GM20000 (cell line): ENCODE measurements around the gene IKZF2.

Experiments used
- DNase-seq: peaks from one replicate; pipeline ENCODE4 v3.0.0; 2012; ENCODE audit warnings: low spot score
- TF ChIP-seq, protein P1 (sequence below): IDR thresholded peaks from 2 replicates; pipeline ENCODE4 v1.5.1; 2012; ENCODE audit warnings: mild to moderate bottlenecking, control low read depth; ENCODE audit errors: extremely low read depth, missing control alignments

IKZF2 gene

DNA sequence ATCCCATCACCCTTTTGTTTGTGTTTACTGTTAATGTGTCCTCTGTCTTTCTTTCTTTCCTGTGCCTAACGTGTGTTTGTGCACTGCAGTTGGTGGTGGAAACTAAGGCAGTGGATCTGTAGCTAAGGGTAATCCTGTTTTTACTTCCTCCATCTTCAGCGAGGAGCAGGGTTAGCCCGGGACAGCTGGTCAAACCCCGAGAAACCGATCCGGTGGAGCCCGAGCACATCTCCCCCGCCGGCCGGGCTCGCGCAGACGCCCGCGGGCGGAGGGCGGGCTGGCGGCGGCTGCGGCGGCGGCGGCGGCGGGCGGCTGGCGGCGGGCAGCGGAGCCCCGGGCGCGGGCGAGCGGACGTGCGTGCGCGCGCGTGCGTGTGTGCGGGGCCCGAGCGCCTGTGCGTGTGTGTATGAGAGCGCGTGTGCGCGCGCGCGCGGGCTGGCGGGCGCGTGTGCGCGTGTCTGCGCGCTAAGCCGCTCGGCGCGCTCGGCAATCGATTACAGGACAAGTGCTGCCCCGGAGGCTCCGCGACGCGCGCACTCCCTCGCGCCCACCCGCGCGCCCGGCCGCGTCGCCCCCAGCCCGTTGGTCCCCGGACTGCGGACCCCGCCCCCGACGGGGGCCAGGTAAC is at the start of gene IKZF2:
TSS of gene IKZF2 (minus strand) at position 176 of the 628 bp plus-strand sequence. CDS start 2,983 bp downstream, outside the sequence.
- DNase-seq: peak; percentile 85
- TF ChIP-seq, protein P1, sequence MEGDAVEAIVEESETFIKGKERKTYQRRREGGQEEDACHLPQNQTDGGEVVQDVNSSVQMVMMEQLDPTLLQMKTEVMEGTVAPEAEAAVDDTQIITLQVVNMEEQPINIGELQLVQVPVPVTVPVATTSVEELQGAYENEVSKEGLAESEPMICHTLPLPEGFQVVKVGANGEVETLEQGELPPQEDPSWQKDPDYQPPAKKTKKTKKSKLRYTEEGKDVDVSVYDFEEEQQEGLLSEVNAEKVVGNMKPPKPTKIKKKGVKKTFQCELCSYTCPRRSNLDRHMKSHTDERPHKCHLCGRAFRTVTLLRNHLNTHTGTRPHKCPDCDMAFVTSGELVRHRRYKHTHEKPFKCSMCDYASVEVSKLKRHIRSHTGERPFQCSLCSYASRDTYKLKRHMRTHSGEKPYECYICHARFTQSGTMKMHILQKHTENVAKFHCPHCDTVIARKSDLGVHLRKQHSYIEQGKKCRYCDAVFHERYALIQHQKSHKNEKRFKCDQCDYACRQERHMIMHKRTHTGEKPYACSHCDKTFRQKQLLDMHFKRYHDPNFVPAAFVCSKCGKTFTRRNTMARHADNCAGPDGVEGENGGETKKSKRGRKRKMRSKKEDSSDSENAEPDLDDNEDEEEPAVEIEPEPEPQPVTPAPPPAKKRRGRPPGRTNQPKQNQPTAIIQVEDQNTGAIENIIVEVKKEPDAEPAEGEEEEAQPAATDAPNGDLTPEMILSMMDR: no peak

GRCh38 chr2:213199871-213200270 is 48.5 kb upstream of the IKZF2 start:
- TF ChIP-seq, protein P1: no peak

GRCh38 chr2:213189001-213189899 is 37.8 kb upstream of the IKZF2 start:
- TF ChIP-seq, protein P1: no peak
- DNase-seq: no peak

More at GRCh38 chr2:213199871-213200270, 48.5 kb upstream of the IKZF2 start:
- no peak for DNase-seq

DNA sequence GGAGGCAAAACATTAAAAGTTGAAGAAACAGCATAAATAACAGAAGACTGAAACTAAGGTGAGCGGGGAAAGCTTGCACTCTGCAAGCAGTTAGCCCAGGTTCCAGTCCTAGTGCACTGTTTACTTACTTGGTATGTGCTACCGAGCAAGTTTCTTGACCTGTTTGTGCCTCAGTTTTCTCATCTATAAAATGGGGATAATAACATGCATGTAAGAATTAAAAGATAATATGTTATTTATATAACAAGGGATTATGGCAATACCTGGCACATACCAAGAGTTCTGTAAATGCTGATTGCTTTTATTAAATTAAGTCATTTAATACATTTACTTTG is 37.1 kb upstream of the IKZF2 start:
- DNase-seq: no peak
- TF ChIP-seq, protein P1: no peak

DNA sequence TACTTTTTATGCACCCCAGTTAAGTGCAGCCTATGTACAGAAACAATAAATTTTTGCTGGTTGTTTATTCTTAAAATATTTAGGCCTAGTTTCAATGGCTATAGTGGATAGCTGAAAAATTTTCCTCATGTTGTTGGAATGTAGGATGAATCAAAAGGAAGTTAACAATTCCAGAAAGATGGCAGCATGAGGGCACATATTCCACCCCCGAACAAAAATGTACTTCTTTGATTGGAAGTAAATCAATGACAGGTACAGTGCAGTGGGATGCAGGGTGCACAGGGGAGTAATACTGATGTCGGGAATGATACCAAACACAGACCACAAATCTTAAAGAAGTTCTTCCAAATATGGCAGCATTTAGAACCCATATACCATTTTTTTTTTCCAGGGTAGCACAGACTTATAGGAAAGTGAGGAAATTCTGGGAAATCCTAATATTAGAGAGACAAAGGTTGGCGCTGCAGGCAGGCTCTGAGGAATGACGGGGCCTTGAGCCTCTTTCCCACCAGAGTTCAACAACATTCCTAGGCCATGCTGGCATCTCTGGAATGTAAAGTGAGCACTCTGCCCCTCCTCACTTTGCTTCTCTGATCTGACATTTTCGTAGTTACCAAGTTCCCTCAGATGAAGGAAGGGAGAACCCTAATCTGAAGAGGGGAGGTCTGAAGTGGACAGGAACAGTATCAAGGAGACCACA is 36.6 kb upstream of the IKZF2 start:
- TF ChIP-seq, protein P1: no peak
- DNase-seq: no peak

DNA sequence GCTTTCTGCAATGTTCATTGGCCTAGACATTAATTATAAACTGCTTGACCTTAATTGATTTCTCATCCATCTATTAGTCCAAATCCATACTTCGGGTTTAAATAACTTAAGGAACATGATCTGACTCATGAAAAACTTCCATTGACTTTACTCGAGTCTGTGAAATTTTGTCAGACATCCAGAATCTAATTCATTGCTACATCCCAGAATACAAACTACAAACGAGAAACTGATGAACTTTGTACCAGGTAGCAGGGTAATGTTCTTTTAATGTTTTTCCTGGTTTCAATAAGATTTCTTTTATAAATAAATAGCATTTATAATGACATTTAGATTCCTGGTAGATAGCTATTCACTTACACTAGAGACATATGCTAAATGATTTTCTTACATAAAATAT is 36.0 kb upstream of the IKZF2 start:
- DNase-seq: no peak
- TF ChIP-seq, protein P1: no peak
